Measurements from ENCODE around the gene TTC39C. TPM values are rescaled to one million over a fixed set of nuclear protein-coding genes. Genes with fewer than 3 reads are reported as not detected.

The TTC39C gene
- total RNA-seq, result 28.8 and 30.1 TPM in 2 replicates
- long read RNA-seq, full-length matches to known transcripts, result 4 of 6 reads
- long read RNA-seq, partial matches to known transcripts, result 1 of 6 reads
- long read RNA-seq, other reads (novel, unspliced or antisense), result 1 of 6 reads

DNA sequence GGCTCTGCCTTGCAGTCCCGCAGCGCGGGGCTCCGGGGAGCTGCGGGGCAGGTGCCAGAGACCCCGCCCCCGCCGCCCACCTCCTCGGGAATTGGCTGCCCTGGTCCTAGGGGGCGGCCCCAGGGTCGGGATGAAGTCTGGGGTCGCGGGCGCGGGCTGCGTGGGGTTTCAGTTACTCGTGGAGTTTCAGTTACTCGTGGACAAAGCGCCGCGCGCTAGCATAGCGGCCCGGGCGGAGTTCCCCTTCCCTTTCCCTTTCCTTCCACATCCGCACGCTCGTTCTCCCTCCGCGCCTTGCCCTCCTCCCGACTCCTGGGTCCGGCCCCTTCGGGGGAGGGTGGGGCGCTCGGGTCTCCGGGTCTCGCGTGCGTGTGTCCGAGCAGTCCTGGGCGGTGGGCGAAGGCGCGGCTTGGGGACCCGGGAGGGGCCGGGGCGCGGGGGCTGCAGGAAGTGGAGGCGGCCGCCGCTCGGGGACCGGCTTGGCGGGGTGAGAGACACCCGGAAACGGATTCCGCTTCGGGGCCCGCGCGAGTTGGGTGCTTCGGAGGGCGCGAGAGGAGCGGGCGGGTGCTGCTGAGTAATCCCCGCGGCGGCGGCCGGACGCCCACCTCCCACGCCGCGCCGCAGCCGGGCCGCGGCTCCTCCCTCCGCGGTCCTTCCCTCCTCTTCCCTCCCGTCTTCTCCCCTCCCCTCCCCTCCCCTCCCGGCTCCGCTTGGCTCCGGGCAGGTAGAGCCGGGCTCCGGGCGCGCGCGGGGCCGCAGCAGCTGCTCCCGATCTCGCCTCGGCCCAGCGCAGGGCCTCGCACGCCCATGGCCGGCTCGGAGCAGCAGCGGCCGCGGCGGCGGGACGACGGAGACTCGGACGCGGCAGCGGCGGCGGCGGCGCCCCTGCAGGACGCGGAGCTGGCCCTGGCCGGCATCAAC, at the start of gene TTC39C:
Gene TTC39C (plus strand): TSS at position 693 of the 924 bp plus-strand sequence. CDS start 118 bp downstream, at position 811.
- Mint-ChIP-seq H3K4me3 (ENCODE audit: low read depth) (peak within 1 kb of the TSS; percentile 89), H3K27ac (peak within 1 kb of the TSS; percentile 87), H3K9me3 (ENCODE audit: low read depth) (no peaks in the 10 kb centered on the region), H3K27me3 (peaks cover 18% of the 10 kb centered on the region), H3K4me1 (ENCODE audit: low read depth) (peaks cover 31% of the 10 kb centered on the region), H3K36me3 (ENCODE audit: insufficient read depth) (no peaks in the 10 kb centered on the region)
- peak; percentile 51 for DNase-seq (ENCODE audit: low spot score, unreplicated experiment)
- TF ChIP-seq, protein P1, sequence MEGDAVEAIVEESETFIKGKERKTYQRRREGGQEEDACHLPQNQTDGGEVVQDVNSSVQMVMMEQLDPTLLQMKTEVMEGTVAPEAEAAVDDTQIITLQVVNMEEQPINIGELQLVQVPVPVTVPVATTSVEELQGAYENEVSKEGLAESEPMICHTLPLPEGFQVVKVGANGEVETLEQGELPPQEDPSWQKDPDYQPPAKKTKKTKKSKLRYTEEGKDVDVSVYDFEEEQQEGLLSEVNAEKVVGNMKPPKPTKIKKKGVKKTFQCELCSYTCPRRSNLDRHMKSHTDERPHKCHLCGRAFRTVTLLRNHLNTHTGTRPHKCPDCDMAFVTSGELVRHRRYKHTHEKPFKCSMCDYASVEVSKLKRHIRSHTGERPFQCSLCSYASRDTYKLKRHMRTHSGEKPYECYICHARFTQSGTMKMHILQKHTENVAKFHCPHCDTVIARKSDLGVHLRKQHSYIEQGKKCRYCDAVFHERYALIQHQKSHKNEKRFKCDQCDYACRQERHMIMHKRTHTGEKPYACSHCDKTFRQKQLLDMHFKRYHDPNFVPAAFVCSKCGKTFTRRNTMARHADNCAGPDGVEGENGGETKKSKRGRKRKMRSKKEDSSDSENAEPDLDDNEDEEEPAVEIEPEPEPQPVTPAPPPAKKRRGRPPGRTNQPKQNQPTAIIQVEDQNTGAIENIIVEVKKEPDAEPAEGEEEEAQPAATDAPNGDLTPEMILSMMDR (IDR thresholded peaks at IDR 0.05; ENCODE audit: unreplicated experiment), result peak; percentile 12

DNA sequence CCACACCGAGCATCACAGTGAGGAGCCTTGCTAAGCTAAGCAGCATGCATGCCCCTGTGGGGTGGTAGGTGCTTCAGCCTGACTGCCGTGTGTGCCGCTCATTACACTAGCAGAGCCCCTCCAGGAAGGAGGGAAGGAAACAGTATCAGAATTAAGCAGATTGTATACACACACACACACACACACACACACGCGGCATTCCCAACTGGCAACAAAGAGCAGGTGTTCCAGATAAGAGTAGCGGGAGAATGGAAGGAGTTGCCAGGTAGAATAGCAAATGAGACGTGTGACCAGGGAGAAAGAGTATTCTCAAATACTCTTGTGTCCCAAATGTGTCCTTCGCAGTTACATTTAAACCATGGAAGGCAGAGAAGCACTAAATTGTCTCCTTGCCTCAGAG, 47.6 kb upstream of the TTC39C start:
- no peak for DNase-seq (ENCODE audit: low spot score, unreplicated experiment)
- TF ChIP-seq, protein P1 (IDR thresholded peaks at IDR 0.05; ENCODE audit: unreplicated experiment), result no peak
- Mint-ChIP-seq H3K4me1 (ENCODE audit: low read depth) (peaks cover 20% of the 10 kb centered on the region), H3K36me3 (ENCODE audit: insufficient read depth) (no peaks in the 10 kb centered on the region), H3K4me3 (ENCODE audit: low read depth) (no peak overlapping the region), H3K9me3 (ENCODE audit: low read depth) (no peaks in the 10 kb centered on the region), H3K27ac (no peak overlapping the region), H3K27me3 (peaks cover 3% of the 10 kb centered on the region)

DNA sequence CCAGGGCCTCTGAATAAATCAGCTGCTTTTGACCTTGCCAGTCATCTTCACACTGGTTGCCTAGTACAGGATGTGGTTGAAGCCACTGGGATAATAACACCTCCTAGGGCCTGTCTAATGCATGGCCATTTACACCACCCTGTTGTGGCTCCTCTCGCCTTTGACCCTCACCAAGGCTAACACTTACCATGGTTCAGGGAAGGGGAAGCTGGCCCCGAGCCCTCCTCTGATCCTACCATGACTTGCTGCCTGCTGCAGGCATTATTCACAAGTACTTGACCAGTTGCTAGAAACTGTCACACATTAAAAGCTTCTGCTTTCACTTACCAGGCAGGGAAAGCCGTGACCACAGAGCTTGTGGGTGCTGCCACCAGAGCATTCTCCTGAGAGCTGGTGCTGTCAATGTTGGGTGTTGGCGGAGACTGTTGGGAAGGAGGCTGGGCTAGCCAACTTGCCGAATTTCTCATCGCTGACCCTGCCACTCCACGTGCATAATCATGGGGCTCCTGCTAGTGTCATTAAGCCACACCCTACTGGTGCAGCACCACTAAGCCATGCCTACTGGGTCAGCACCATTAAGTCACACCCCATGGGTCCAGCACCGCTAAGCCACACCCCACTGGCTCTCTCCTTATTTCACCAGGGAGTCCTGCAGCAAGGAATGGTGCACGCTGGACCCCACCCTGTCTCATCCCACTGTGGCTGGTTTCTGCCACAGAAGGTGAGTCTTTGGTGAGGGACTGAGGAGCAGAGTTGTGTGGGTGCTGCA, 47.0 kb upstream of the TTC39C start:
- no peak for DNase-seq (ENCODE audit: low spot score, unreplicated experiment)
- Mint-ChIP-seq H3K4me1 (ENCODE audit: low read depth) (peaks cover 20% of the 10 kb centered on the region), H3K4me3 (ENCODE audit: low read depth) (no peak overlapping the region), H3K36me3 (ENCODE audit: insufficient read depth) (no peaks in the 10 kb centered on the region), H3K9me3 (ENCODE audit: low read depth) (no peaks in the 10 kb centered on the region), H3K27ac (no peak overlapping the region), H3K27me3 (peaks cover 5% of the 10 kb centered on the region)
- TF ChIP-seq, protein P1 (IDR thresholded peaks at IDR 0.05; ENCODE audit: unreplicated experiment), result no peak

DNA sequence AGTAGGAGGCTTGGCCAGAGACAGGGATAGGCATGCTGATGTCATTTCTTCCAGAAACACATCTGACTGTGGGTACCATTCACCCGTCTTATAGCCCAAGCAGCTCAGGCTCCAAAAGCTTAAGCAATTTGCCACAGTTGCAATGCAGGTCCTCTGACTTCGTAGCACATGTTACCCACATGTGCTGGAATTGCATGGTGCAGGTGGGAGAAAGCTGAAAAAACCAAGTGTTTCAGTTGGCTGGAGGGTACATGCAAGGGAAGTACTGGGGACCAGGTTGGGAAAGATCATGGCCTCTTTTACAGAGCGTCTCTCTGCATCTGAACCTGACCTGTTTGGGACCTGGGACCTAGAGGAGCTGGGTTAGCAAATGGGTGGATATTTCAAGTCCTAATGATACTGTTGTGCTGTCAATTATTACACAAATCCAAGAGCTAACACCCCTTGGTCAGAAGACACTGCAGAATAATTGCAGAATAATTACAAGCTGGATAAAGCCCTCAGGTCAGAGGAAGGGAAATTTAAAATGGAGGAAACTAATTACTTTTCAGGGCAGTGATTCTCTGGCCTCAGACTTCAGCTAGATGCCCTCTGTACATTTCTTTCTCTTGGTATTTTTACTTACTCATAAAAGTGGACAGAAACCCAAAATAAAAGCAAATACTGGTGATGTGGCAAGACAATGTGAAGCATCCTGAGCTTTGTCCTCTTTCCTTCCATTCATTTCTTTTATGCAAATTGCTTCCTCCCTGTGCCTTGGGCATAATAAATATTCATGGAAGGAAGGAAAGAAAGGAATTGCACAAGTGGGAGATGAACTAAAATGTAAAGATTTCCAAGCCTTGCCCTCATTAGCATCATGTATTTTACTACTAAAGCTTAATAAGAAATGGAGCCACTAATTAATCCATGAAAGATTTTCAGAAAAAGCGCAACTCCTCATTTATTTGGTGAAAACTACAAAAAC, 45.6 kb upstream of the TTC39C start:
- H3K4me3 Mint-ChIP-seq (ENCODE audit: low read depth), result no peak overlapping the region
- H3K4me1 Mint-ChIP-seq (ENCODE audit: low read depth), result peaks cover 20% of the 10 kb centered on the region
- H3K36me3 Mint-ChIP-seq (ENCODE audit: insufficient read depth), result no peaks in the 10 kb centered on the region
- TF ChIP-seq, protein P1 (IDR thresholded peaks at IDR 0.05; ENCODE audit: unreplicated experiment), result no peak
- no peaks in the 10 kb centered on the region for H3K9me3 Mint-ChIP-seq (ENCODE audit: low read depth)
- no peak for DNase-seq (ENCODE audit: low spot score, unreplicated experiment)
- H3K27me3 Mint-ChIP-seq, result peaks cover 6% of the 10 kb centered on the region
- H3K27ac Mint-ChIP-seq, result no peak overlapping the region

All from progenitor cell of endocrine pancreas (in vitro differentiated cells).